K562 (cell line): ENCODE data around the gene ESPN. TPM values are rescaled to one million over a fixed set of nuclear protein-coding genes. Genes with fewer than 3 reads are reported as not detected.
A peak's percentile ranks its signal among the peaks of the same experiment; 100 is the strongest.

ENCODE experiments used
- ARID3B ChIP-seq: fragments of 250-450 bp; sonication (Bioruptor Pico); IDR thresholded peaks from 2 replicates; pipeline ENCODE4 v1.4.0; 2020; ENCODE audit warnings: borderline replicate concordance
- BRCA1 ChIP-seq, 2 experiments: fragments of 450-650 bp in 1 of 2; sonication (generic) in 1 of 2; formaldehyde crosslinking in 1 of 2; IDR thresholded peaks; 2 replicates each; pipeline versions ENCODE4 v1.5.0 to v1.6.1; 2017 to 2020; ENCODE audit warnings: mild to moderate bottlenecking in 1 of 2, missing genetic modification reagents in 1 of 2
- CHAMP1 ChIP-seq: fragments of 450-650 bp; IDR thresholded peaks from 2 replicates; pipeline ENCODE4 v1.6.1; 2016; ENCODE audit warnings: mild to moderate bottlenecking
- ESRRA ChIP-seq: fragments of 450-650 bp; IDR thresholded peaks from 2 replicates; pipeline ENCODE4 v1.6.1; 2014; ENCODE audit warnings: low read depth, mild to moderate bottlenecking, moderate library complexity, borderline replicate concordance
- ETS1 ChIP-seq: conservative IDR thresholded peaks from 2 replicates; pipeline ENCODE4 v1.6.1; 2011; ENCODE audit warnings: low read depth, mild to moderate bottlenecking, low read length; ENCODE audit not compliant: control insufficient read depth
- HSF4 ChIP-seq: fragments of 250-450 bp; sonication (Bioruptor Pico); IDR thresholded peaks from 2 replicates; pipeline ENCODE4 v2.1.2; 2022; ENCODE audit warnings: mild to moderate bottlenecking, moderate library complexity, borderline replicate concordance
- KLF1 ChIP-seq: fragments of 450-650 bp; IDR thresholded peaks from 2 replicates; pipeline ENCODE4 v1.6.1; 2016; ENCODE audit warnings: missing genetic modification characterization, missing compliant biosample characterization
- KLF16 ChIP-seq: IDR thresholded peaks from 2 replicates; pipeline ENCODE4 v1.6.1; 2016; ENCODE audit warnings: antibody characterized with exemption
- PATZ1 ChIP-seq: fragments of 250-450 bp; sonication (Bioruptor Pico); IDR thresholded peaks from 2 replicates; pipeline ENCODE4 v1.5.0; 2020; ENCODE audit warnings: mild to moderate bottlenecking, borderline replicate concordance
- POLR2H ChIP-seq: IDR thresholded peaks from 2 replicates; pipeline ENCODE4 v1.6.1; 2016; ENCODE audit warnings: missing genetic modification characterization, low read depth, mild to moderate bottlenecking, control low read depth, missing compliant biosample characterization, moderate library complexity
- PTBP1 ChIP-seq: fragments of 200-400 bp; formaldehyde crosslinking; IDR thresholded peaks from 2 replicates; pipeline ENCODE4 v1.6.1; 2017; ENCODE audit warnings: low read depth, low read length
- RBM22 ChIP-seq: fragments of 200-400 bp; formaldehyde crosslinking; IDR thresholded peaks from 2 replicates; pipeline ENCODE4 v1.6.1; 2018; ENCODE audit warnings: low read length, low read depth; ENCODE audit not compliant: poor library complexity, severe bottlenecking
- TAF15 ChIP-seq: fragments of 200-400 bp; formaldehyde crosslinking; IDR thresholded peaks from 2 replicates; pipeline ENCODE4 v1.6.1; 2017; ENCODE audit warnings: mild to moderate bottlenecking, low read depth, low read length, moderate library complexity
- TAF7 ChIP-seq: fragments of 450-650 bp; IDR thresholded peaks from 2 replicates; pipeline ENCODE4 v1.6.1; 2016; ENCODE audit warnings: missing genetic modification characterization, missing compliant biosample characterization
- ZNF551 ChIP-seq: fragments of 250-450 bp; sonication (Bioruptor Pico); IDR thresholded peaks from 2 replicates; pipeline ENCODE4 v1.5.0; 2021; ENCODE audit warnings: mild to moderate bottlenecking, moderate library complexity
- polyA plus RNA-seq, 8 experiments: library from polyadenylated mRNA; depleted of rRNA in 4 of 8; stranded (reverse) in 5 of 8; unstranded in 3 of 8; fragments of >200 nt; fragmentation: Nextera tagmentation in 2 of 8; fragmentation: Illumina TruSeq in 1 of 8; extraction: Ambion mirVana in 2 of 8; extraction: Trizol in 1 of 8; gene quantifications; 2 replicates each; pipeline versions ENCODE4 v1.2.1 to v1.2.3, GENCODE V29; 2011 to 2014; ENCODE audit warnings: inconsistent platforms in 1 of 8, missing spikeins in 1 of 8
- total RNA-seq, 7 experiments: library from RNA; depleted of rRNA in 6 of 7; stranded (reverse); fragments of >200 nt in 6 of 7; fragmentation: Illumina TruSeq in 2 of 7; extraction: Trizol in 2 of 7; gene quantifications; 2 replicates each; pipeline versions ENCODE4 v1.2.1 to v1.2.3, GENCODE V29; 2011 to 2021; ENCODE audit warnings: low replicate concordance in 1 of 7

Gene ESPN
- total and polyA plus RNA-seq, 9 of the 15 experiments (the other 6 are each of a cell fraction or from before 2014, with no cell fraction given): 0.07 to 1.2 (median 0.45) TPM; not detected in 3

GRCh38 chr1:6426277-6426971 is 1.8 kb downstream of the ESPN start (continued):
- TF ChIP-seq PATZ1 (CRISPR knock-in tag) (no peak), TAF15 (no peak), RBM22 (no peak), PTBP1 (no peak), KLF16 (no peak), TAF7 (tag) (no peak), HSF4 (CRISPR knock-in tag) (no peak), CHAMP1 (no peak), ZNF551 (CRISPR knock-in tag) (no peak), ETS1 (no peak), POLR2H (tag) (no peak), KLF1 (peak; percentile 88), ESRRA (no peak), BRCA1 (IDR thresholded peaks at IDR 0.05) (no peak), BRCA1 (CRISPR knock-in tag; IDR thresholded peaks at IDR 0.05) (no peak), ARID3B (CRISPR knock-in tag) (no peak)
